T47D (cell line): ENCODE results near the gene KDM5C.
"Not testable (repeated sequence)": the region's sequence is repeated elsewhere in the genome, so short reads cannot be mapped to it uniquely, and the experiment has no call there.

Source experiments
- DNase-seq, 2 experiments: peaks; one replicate each; pipeline versions ENCODE4 v3.0.0 to v3.0.0-alpha.2; 2011 to 2012; ENCODE audit warnings: low read depth in 1 of 2, low spot score in 1 of 2
- JUND ChIP-seq: IDR thresholded peaks from 2 replicates; pipeline ENCODE4 v1.6.1; 2012; ENCODE audit warnings: low read depth
- in situ Hi-C: cut with HindIII; loops from 2 replicates; pipeline ENCODE4 v1.10.0; 2016; ENCODE audit warnings: low sequenced_read_pairs, low pct_unique_long_range_greater_than_20kb

Gene KDM5C

GRCh38 chrX:53211391-53211978 lies 13.5 kb downstream of the KDM5C start:
- no peak for TF ChIP-seq JUND
- no peak for DNase-seq
- in situ Hi-C loops = no loop called here

GRCh38 chrX:53196678-53197077 lies 28.3 kb downstream of the KDM5C start:
- DNase-seq = no peak
- in situ Hi-C loops = no loop called here
- no peak for TF ChIP-seq JUND

GRCh38 chrX:53195401-53195800 lies 29.6 kb downstream of the KDM5C start:
- DNase-seq = no peak
- in situ Hi-C loops = no loop called here
- no peak for TF ChIP-seq JUND

- no peak for DNase-seq
- TF ChIP-seq JUND = no peak
- in situ Hi-C loops = no loop called here
Measured at GRCh38 chrX:53194308-53194707, 30.7 kb downstream of the KDM5C start.

- no peak for DNase-seq
- in situ Hi-C loops = no loop called here
- TF ChIP-seq JUND = no peak
Measured at GRCh38 chrX:53193093-53193492, 31.9 kb downstream of the KDM5C start.

- TF ChIP-seq JUND = no peak
- in situ Hi-C loops = no loop called here
- no peak for DNase-seq
Measured at GRCh38 chrX:53190363-53190960, 34.5 kb downstream of the KDM5C start.

GRCh38 chrX:53188763-53189162 lies 36.2 kb downstream of the KDM5C start:
- TF ChIP-seq JUND = no peak
- no peak for DNase-seq
- in situ Hi-C loops = no loop called here

GRCh38 chrX:53186351-53186750 lies 38.7 kb downstream of the KDM5C start:
- no peak for DNase-seq
- TF ChIP-seq JUND = no peak
- in situ Hi-C loops = no loop called here

- no peak for TF ChIP-seq JUND
- in situ Hi-C loops = no loop called here
- no peak for DNase-seq
Measured at GRCh38 chrX:53184836-53185235, 40.2 kb downstream of the KDM5C start.

- no peak for DNase-seq
- in situ Hi-C loops = no loop called here
- no peak for TF ChIP-seq JUND
Measured at GRCh38 chrX:53171356-53171755, 53.7 kb downstream of the KDM5C start.

GRCh38 chrX:53166103-53166502 lies 58.9 kb downstream of the KDM5C start:
- DNase-seq = no peak
- in situ Hi-C loops = no loop called here
- TF ChIP-seq JUND = no peak

GRCh38 chrX:53164566-53164965 lies 60.4 kb downstream of the KDM5C start:
- in situ Hi-C loops, DNase-seq: not testable (repeated sequence)

- no peak for DNase-seq
- in situ Hi-C loops = no loop called here
- no peak for TF ChIP-seq JUND
Measured at GRCh38 chrX:53163436-53163835, 61.6 kb downstream of the KDM5C start.
